Daoy (cell line): ENCODE measurements around the gene UNC5B. TPM values are rescaled to one million over a fixed set of nuclear protein-coding genes. Genes with fewer than 3 reads are reported as not detected.

Experiments
- DNase-seq: peaks from one replicate; pipeline ENCODE4 v3.0.0-alpha.2; 2015; ENCODE audit warnings: low read depth
- total RNA-seq: library from RNA; depleted of rRNA; stranded (reverse); fragments of >200 nt; shearing (Covaris generic); gene quantifications from 2 replicates; pipeline ENCODE4 v1.2.3, GENCODE V29; 2014; rRNA removed

UNC5B gene
- total RNA-seq, 1 experiment from 2014 or later = 6.0 TPM

DNA sequence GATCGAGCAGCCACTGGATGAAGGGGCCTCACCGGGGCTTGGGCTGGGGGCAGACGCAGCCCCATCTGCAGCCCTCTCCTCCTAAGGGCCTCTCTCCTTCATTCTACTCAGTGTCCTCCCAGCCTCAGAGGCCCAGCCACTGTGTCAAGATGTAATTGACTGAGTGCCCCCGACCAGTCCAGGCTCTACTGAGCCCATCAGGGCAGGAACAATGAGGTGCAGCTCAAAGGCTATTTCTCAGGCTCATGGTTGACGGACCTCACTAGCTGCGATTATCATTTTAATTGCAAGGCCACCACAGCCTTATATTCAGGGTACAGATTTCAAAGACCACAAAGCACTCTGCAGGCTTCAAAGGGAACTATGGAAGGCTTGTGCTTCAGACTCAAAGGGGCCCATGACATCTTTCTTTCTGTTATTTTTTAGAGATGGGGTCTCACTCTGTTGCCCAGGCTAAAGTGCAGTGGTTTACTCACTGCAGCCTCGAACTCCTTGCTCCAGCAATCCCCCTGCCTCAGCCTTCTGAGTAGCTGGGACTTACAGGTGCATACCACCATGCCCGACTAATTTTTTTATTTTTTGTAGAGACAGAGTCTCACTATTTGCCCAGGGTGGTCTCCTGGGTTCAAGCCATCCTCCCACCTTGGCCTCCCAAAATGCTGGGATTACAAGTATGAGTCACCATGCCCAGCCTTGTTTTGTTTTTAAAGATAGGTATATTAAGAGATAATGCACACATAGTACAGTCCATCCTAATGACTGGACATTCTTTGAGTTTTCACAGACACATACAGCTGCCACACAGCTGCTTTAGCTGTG, 130.4 kb downstream of the UNC5B start:
- DNase-seq = no peak

DNA sequence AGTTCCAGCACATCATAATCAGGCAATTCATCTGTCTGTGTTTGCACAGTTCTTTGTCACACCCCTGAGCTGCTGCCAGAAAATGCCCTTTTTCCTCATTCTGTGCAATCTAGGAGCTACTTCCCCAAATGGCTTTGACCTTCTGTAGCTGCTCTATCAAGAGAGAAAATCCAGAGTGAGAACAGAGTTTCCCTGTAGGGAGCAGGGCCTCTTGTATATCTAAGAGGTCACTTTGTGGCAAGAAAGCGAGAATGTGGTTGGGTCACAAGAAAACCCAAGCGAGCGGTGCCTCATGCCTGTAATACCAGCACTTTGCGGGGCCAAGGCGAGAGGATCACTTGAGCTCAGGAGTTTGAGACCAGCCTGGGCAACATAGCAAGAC, 131.0 kb downstream of the UNC5B start:
- no peak for DNase-seq

DNA sequence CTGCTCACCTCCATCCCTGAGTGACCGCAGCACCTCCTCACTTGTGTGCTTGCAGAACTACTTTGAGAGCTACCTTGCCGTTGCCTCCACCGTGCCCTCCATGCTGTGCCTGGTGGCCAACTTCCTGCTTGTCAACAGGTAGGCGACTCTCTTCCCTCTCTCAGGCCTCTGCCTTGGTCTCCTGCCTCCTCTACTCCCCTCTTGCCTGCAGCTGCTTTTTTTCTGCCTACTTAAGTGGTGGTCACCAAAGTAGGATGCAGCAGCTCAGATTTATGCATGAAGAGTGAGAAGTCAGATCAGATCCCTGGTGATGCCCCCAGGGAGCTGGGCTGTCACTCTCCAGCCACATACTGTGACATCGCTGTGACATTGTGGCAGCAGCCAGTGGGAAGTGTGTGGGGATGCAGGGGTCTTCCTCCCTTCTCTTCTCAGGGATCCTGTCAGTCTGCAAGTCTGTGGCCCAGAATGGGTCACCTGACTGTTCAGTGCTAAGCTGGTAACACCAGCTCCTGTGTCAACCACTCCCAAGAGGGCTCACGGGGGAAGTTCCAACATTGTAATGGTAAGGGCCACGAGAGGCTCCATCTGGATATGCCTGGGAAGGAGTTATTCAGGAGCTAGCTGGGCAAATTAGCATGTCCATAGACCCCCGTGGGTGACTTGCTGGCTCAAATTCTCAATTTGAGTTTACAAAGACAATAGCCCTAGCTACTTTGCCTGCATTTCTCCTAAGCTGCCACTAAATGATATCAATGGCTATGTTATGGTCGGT, 132.0 kb downstream of the UNC5B start:
- no peak for DNase-seq

DNA sequence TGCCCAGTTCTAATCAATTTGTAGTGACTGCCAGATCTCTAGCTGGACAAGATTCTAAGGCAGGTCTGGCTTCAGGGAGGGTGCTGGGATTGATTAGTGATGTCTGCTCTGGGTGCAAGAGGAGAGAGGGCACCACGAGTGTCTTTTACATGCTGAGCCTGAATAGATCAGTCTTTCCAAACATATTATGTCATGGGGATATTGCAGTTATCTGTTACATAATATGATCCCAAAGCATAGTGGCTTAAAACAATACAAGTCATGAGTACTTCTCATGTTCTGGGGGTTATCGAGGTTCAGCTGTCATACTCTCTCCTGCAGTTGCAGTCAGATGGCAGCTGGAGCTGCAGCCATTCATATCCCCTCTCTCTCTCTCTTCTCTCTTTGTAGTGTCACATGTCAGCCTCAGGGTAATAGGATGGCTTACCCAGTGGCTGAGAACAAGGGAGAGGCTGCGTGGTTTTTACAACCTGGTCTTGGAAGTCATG, 132.7 kb downstream of the UNC5B start:
- DNase-seq = no peak

DNA sequence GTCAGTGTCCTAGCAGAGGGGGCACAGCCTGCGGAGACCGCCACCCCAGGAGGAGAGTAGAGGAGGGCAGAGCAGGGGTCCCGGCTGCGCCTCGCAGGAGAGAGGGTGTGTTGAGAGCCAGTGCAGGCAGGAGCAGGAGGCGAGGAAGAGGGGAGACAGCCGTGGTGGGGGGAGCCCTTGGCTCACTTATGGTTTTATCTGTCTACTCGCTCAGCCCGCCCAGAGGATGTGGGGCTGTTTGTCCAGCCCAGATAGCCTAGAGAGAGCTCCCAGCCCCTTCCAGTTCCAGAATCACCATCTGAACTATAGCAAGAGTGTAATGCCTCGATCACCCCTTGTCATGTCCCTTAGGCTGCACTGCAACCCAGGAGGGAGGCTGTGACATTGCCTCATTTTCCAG, 133.3 kb downstream of the UNC5B start:
- DNase-seq = no peak

DNA sequence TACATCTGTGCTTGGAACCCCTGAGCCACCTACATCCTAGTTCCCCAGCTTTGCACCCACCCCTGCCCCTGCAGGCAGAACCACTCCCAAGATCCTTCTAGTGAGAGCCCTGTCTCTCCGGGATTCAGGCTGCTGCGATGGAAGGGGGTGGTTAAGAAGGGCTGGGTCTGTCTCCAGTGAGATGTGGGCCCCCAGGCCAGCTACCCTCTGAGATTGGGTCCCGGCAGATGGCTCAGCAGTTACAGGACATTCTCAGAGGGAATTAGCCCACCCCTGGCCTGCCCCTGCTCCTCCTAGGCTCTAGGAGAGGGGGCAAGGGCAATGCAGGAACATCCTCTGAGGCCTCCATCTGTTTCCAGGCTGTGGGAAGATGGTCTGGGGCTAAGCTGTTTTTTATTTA, 134.4 kb downstream of the UNC5B start:
- no peak for DNase-seq

DNA sequence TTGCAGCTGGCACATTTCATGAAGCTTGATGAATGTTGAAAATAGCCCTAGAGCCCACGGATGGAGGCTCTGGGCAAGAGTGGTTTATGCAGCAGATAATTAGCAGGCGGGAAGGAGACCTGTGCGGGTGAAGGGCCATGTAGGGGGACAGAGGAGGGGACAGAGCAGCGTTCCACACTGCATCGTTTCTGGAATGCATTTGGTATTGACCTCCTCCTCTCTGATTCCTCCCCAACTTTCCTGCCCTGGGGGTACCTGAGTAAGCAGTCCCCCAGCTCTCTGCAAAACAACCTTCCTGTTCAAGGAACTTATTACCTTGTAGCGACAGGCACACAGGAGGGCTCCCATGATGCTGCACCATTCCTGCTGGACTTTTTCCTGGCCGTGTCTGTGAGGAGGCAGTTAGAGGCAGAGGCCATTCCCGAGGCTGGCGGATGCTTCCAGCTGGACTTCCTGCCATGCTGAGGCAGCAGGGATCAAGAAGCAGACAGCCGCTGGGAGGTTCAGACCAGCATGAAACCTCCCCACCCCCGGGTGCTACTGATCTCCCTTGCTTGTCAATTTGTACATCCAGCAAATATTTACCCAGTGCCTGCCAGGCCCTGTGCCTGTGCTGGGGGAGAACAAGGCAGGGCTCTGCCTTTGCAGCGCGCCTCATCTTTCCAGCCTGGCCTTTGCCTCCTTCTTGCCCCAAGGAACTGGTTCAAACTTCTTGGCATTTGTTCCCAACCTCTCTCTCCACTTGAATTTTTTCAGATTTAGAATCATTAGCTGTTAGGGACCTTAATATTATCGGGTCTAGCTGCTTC, 135.4 kb downstream of the UNC5B start:
- DNase-seq = no peak

DNA sequence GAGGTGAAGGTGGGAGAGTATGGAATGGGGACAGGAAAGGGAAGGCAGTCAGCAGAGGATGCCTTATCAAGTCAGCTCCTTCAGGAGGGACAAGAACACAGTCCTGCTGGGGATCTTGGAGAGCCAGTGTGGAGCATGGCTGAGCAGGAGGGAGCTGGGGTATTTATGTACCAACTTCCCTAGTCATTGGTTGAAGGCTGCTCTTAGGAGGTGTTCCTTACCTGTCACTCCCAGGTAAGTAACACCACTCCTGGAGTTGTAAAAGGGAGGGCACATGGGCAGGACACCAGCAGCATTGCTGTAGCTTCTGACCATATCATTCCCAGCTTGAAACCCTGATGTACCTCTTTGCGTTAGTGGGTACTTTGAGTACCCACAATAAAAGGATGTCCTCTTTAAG, 136.5 kb downstream of the UNC5B start:
- DNase-seq = no peak

DNA sequence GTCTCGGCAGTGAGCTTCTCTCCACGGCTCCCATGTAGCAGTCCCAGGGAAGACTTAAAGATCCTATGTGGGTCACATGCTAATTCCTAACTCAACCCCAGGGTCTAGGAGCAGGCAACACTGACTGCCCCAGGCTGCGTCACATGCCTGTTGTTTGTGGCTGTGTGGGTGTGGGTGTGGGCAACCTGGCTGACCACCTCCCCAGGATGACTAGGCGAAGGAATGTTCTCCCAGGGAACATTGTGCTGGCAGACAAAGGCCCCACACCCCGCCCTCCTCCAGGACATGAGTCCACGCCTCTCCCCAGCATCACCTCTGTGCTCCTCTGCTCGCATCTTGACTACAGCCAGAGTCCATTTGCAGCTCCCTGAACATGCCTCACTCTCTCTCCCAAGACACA, 137.0 kb downstream of the UNC5B start:
- peak; percentile 75 for DNase-seq

DNA sequence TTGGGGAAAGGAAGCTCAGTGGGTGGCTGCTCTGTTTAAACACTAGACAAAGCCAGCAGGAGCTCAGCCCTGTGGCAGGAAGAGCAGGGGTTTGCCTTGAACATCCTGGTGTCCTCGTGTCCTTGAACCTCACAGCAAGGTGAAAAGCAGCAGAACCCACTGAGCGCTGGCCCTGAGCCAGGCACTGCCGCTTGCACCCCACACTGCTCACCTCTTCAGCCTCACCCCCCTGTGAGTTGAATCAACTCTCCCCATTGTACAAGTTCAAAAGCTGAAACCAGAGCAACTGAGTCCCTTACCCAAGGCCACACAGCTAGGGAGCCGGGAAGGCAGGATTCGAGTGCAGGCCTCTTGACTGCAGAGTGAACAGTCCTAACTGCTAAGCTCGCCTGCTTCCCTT, 138.7 kb downstream of the UNC5B start:
- DNase-seq = no peak

DNA sequence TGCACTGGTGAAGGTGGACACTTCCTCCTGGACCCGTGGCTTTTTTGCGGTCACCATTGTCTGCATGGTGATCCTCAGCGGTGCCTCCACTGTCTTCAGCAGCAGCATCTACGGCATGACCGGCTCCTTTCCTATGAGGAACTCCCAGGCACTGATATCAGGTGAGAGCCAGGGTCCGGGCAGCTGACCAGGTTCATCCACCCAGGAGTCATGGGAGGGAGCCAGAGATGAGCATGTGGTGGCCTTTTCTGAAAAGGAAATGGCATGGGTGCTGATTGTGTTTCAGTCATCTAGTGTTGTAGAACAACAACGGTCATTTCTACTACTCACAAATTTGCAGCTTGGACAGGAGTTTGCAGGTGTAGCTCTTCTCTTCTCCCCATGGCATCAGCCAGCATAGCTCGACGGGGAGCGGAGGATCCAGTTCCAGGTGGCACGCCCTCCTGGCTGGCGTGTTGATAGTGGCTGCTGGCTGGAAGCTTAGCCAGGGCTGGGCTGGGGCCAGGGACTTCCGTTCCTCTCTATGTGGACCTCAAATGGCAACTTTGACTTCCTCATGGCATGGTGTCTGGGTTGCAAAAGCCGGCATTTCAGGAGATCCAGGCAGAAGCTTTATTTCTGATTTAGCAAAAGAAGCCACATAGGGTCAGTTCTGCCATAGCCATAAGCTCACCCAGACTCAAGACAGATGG, 139.4 kb downstream of the UNC5B start:
- no peak for DNase-seq

Other genes starting within 250 kb of the UNC5B start
- gene SLC29A3, start 106.7 kb downstream of the UNC5B start, total RNA-seq = 0.63 and 1.3 TPM in 2 replicates
- gene CDH23, start 184.3 kb downstream of the UNC5B start, total RNA-seq = 0.21 and 0.40 TPM in 2 replicates